Stimulated activated CD4-positive, alpha-beta T cell treated with anti-CD3 and anti-CD28 coated beads, Interleukin-4, amount 100 ng/mL, for 48 hours (primary cell): Measurements from ENCODE around the gene JAM2.
A peak's percentile ranks its signal among the peaks of the same experiment; 100 is the strongest.

Experiments used
- DNase-seq, 2 donors: peaks; one replicate each; pipeline ENCODE4 v3.0.0-alpha.2; 2020; ENCODE audit warnings: low read depth in 2 of 2

JAM2 gene

DNA sequence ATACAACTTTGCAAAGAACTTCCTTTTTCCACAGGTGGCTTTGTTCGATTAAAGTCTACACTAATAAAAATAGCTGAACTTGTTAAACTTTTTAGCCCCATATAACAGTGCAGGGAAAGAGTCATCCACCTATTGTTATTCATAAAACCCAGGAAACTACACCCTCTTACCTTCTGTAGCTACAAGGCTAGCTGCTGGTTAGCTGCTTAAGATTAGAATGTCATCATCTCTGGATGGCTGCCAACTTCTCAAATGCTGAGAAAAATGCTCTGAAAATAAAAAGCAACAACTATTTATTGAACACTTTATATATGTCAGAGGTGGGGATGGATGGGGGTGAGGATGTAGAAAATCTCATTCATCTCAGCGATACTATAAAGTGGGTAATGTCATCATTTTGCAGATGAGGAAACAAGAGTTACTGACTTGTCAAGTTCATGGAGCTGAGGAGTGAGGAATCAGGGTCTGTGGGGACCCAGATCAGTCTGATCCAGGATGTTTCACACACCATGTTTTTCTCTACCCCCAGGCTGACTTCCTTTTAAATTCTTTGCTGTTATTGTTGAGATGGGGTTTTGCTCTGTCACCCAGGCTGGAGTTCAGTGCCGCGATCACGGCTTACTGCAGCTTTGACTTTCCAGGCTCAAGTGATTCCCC lies 78.6 kb downstream of the JAM2 start:
- no peak for DNase-seq

DNA sequence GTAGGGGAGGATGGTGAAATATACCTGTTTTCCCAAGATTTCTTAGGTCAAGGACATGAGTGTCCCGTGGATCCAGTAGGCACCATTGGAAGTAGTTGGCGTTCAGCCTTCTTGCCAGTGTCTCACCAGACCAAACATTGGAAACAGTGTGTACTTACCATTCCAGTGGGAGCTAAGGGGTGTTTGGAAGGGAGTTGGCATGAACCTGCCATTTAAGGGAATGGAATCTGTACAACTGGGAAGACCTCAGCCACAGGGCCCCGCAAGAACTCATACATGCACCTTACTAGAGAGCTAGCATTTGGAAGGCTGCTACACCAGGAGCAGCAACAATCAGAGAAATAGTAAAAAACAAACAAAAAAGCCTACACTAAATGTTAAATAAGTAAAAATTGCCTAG lies 82.9 kb downstream of the JAM2 start:
- no peak for DNase-seq

DNA sequence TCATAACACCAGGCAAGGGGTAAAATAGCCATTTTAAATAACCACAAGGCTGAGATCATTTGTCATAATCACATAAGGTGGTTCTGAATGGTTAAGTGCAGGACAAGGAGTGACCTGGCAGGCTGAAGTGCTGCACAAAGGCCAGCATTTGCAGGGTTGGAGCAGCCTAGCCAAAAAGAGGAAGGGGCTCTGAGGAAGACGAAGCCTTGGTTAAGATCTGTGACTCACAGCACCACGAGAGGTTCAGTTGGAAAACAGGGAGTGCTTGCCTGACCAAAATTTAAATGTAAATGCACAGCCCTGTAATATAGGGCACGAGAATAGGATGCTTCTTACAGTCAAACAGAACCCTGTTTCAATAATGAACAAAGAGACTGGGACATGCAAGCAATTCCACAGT lies 83.6 kb downstream of the JAM2 start:
- no peak for DNase-seq

DNA sequence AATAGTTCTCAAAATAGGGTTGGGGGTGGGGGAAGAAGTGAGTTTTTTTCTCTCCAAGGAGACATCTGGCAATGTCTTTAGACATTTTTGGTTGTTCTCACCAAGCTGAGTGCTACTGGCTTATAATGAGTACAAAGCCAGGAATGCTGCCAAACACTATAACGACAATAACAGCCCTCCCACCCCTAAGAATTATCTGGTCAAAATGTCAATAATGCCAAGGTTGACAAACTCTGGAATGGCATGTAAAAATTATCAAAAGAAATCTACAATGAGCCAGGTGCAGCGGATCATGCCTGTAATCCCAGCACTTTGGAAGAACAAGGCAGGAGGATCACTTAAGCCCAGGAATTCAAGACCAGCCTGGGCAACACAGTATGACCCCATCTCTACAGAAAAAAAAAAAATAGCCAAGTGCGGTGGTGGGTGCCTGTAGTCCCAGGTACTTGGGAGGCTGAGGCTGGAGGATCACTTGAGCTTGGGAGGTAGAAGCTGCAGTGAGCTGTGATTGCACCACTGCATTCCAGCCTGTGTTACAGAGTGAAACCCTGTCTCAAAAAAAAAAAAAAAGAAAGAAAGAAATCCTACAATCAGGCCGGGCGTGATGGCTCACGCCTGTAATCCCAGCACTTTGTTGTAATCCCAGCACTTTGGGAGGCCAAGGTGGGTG lies 93.2 kb downstream of the JAM2 start:
- no peak for DNase-seq

DNA sequence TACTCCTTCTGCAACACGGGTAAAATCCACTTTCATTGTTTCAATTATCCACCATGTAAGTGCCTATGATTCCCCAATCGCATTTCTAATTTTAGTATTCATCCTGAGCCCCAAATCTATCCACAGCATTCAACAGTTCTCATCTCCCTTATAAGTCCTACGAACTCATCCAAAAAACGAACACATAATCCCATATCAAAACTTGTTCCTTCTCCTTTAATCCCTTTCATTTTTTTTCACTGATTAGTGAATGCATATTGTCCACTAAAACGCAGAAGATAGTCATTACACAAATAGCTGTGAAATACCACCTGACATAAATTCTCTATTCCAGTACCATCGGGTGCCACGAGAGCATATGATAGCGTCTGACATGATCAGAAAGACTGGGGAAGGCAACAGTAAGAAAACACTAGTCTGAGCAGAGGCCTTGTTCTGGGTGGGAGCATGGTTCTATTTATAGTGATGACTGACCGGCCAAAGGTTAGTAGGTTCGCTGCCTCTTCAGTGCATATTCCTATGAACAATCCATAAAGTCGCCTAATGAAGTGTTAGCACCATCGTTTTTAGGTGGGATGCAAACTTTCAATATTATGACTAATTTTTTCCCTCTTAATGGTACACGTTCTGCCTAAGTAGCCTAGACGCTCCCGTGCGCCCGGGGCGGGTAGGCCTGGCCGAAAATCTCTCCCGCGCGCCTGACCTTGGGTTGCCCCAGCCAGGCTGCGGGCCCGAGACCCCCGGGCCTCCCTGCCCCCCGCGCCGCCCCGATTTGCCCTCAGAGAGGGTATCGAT lies 95.0 kb downstream of the JAM2 start:
- DNase-seq: peak; percentile 14 to 27

DNA sequence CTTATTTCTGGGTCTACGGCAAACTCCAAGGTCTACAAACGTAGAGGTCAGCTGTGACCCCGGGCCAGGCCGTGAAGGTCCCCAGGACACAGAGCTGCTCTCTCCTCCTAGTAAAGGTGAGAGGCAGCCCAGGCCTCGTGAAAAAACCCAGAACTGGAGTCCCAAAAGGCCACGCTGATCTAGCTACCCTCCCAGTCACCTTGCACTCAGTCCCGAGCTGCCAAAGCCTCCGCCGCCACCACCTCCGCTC lies 95.5 kb downstream of the JAM2 start:
- no peak for DNase-seq

DNA sequence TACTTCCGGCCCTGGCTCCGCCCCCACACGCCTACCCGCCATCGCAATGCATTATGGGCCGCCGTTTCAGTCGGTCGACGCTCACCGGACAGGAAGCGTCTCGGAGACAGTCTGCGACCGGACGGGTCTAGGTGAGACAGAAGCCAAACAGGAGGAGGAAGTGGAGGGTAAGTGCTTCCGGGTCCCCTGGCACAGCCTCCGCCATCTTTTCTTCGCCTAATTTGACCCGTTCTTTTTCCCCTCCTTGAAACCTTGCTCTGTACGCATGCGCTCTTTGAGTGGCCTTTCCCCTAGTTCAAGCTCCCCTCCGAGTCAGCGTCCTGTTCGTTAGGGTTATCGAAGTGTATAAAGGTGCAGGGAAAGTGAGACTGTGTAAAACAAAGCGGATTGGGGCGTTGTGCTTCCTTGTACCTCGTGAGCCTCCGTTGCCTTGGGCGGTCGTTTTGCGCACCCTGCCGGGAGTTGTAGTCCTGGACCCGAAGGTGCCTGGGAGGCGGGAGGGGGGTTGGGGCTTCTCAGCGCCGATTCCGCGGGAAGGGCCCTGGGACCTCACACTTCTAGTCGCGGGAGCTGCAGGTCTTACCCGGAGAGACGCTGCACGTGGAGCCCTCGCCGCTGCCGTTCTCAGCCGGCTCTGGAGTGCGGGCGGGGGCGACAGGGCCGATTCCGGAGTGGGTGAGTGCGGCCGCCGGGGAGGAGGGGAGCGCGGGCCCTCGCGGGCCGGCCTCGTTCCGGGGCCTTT lies 96.0 kb downstream of the JAM2 start, which contains the start of the genes ATP5PF and GABPA:
Gene ATP5PF (minus strand): TSS at position 1 of the 742 bp plus-strand sequence. CDS start 5,110 bp downstream, outside the sequence.
Gene GABPA (plus strand): TSS at position 69 of the 742 bp plus-strand sequence. CDS start 6,627 bp downstream, outside the sequence.
- peak; percentile 97 to 99 for DNase-seq

DNA sequence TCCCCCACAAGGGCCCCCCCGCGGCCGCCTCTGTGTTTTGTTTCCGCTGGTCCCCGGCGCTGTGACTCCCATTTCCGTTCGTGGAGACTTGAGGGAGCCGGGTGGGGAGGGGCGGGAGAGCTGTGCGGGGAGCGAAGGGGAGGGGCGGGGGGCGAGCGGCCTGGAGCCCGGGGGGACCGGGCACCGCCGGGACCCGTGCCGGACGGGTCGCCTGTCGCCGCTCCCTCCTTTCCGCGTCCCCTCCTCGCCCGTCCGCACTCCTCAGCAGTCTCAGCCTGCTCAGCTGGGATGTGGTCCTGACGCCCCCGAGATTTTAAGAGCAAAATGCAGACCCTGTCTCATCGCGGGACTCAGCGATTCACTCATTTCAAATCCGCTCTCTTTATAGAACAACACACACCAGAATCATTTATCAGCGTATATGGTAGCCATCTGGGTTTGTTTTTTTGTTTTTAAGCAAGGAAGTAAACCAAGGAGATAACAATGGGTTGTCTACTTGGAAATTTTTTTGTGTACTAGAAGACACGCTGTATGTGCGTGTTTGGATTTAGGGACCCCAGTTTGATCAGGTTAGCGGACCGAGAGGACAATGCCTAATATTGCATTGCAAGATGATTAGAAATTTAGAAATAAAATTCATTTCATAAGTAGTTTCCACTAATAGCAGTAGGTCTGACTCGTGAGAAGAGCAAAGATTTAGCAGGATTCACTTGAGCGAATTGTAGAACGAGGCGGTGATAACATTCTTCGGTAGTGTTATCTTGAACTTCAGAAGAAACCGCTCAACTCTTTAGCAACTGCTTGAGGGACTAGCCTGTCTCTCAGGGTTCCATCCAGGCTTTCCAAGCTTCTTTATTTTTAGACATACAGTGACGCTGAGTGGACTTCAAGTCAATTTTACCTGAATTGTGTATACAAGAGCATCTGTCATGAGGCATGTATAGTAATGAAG lies 96.9 kb downstream of the JAM2 start:
- peak; percentile 71 to 77 for DNase-seq

DNA sequence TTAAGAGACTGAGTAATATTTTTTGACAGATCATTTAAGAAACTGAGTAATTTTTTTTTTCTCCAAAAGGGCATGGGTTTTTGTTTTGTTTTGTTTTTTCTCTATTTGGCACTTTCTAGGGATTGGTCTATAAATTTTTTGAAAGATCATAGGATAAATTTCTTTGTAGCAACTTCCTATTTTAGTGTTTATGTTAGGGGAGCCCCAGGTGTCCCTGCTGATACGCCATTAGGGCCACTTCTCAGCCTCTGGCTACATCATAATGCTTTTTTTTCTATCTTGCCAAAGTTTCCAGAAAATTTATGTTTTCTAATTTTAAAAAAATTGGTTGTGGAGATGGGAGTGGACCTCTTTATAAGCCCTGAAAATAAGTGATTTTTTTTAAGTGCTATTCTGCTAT lies 98.4 kb downstream of the JAM2 start:
- DNase-seq: no peak

DNA sequence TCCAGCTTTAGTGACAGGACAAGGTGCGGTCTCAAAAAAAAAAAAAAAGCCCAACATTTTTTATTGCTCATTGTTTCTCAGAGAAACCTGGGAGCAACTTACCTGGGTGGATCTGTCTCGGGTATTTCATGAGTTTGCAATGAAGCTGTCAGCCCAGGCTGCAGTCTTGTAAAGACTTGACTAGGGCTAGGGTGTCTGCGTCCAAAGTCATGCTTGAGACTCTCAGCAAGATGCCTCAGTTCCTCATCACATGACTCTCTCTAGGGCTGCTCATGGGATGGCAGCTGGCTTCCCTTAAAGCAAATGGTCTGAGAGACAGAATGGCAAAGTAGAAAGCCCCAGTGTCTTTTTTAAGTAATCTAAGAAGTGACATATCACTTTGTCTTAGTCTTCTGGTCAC lies 103.8 kb downstream of the JAM2 start:
- DNase-seq: no peak

DNA sequence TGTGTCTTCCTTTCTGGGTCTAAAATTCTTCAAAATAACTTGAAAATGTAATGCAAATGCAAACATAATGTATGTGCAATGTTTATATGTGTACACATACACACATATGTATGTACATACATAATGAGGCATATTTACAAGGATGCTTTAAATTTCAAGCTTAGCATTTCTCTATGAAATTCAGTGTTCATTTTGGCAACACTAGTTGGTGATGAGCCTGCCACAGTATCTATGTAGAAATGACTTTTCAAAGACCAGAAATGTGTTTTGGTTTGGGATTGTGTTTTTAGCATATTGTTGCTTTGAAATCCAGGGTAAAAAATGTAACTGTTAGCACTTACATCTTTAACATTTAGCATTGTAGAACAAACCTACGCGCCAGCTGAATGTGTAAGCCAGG lies 105.8 kb downstream of the JAM2 start:
- DNase-seq: no peak

DNA sequence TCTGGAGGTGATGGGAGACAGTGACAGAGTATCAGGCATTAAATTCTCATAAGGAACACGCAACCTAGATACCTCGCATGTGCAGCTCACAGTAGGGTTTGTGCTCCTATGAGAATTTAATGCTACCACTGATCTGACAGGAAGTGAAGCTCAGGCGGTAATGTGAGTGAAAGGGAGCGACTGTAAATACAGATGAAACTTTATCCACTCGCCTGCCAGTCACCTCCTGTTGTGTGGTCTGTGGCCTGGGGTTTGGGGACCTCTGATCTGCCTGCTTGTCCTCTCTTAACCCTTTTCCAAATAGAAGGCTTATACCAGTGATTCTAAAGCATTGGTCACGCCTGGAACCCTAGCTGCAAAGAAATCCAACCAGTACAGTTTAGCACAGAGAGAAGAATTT lies 111.0 kb downstream of the JAM2 start:
- DNase-seq: no peak

DNA sequence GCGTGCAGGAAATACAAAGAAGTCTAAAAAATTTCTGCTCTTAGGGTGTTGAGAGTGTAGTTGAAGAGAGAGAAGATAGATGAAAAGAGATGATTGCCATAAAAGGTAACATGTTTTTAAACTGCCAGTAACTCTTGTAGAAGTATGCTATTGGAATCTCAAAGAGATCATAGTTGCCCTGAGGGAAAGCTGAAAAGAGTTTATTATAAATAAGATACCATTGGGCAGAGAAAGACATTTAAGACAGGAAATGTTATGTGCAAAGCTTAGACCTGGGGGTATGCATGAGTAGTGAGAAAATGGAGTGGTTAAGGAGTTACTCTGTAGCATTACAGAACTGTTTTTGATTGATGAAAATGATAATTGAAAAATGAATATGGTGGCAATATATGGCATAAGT lies 113.4 kb downstream of the JAM2 start:
- DNase-seq: no peak

DNA sequence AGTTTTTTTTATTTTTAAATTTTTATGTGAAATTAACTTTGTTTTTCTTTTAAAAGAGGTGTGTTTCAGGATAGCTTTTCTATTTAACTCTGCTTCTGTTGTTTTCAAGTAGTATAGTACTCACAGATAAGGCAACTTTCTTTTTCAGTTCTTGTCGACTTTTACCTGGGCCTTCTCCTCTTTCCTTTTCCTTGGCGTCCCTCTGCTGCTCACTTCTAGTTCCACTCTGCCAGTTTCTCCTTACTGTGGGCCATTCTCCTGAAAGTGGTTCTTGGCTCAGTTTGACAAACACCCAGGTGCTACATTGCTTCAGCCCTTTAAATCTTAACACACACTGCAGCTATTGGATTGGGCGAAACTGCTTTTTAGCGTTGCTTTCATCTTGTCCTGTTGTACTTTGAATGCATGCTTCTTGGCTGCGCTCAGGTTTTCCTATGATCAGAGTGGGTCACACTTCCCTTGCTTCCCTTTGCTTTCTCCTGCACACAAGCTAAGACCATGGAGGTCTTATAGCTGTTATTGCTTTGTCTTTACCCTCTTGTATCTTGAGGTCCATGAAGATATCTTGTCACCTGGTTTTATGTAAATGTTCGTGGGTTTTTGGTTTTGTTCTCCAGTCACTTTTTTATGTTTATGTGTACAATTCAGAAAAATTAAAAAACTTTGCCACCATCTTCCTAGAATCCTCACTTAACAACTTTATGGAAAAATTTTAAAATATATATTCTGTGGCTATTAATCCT lies 117.3 kb downstream of the JAM2 start:
- DNase-seq: no peak

DNA sequence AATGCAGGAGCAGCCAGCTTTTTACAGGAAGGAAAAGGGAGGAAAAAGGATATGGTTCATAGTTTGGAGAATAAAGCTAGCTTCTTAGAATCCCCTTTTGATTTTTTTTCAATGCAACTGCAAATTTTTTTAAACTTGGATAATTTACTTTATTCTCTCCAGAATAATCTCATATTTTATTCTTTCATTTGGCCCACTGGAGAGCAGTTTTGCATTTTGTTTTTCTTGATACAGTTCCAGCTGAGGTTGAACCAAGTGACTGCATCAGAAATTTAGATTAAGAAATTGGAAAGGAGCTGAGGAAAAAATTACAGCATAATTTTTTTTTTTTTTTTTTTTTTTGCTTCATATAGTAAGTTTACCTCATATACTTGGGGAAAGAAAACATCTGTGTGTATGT lies 118.5 kb downstream of the JAM2 start:
- no peak for DNase-seq

DNA sequence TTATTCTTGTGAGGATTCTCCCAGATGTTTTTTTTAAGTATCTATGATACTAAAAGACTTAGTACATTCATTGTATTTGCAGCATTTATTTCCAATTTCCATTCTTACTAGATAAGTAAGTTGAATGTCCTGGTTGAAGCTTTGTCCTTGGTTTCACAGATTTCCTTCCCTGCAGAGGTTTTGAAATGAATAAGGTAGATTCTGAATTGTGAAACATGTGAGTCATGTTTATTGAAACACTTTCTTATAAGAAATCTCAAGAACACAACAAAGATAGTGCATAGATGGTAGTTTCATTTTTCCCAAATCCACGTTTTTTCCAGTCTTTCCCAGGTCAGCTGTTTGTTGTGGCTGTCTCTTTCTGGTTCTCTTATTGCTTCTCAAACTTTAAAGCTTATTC lies 120.5 kb downstream of the JAM2 start:
- no peak for DNase-seq

DNA sequence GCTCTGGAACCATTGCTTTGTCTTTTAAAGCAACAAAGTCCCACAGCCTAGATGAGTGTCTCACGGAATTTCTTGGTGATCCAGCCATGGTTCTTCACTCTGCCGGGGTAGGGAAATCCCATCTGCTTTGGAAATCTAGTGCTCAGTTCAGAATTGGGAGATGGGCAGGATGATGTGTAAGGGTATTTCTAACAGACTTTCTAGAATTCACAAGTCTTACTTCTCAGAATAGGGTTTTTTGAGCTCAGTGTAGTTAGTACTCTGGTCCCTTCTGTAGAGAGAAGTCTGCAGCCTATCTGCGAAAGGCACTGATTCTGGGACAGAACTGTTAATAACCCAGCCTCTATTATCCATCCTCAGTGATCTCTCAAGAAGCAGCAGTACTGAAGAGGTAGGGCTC lies 121.0 kb downstream of the JAM2 start:
- DNase-seq: no peak

DNA sequence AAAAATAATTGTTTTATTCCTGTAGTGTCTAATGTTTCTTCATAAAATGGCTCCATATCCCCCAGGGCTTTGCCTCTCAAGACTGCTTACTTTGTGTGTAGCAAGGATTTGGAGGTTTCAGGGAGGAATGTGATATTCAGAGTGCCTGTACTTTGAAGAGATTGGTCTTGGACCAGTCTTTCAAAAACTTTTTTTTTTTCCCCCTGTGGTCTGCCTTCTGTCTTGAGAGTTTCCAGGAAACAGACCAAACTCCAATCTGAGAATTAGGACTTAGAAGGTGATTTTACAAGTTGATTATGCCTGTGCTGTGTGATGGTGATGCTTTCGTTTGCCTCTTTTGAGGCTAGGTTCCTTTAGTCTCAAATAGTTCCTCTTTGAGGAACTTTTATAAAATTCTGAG lies 121.6 kb downstream of the JAM2 start:
- DNase-seq: no peak

DNA sequence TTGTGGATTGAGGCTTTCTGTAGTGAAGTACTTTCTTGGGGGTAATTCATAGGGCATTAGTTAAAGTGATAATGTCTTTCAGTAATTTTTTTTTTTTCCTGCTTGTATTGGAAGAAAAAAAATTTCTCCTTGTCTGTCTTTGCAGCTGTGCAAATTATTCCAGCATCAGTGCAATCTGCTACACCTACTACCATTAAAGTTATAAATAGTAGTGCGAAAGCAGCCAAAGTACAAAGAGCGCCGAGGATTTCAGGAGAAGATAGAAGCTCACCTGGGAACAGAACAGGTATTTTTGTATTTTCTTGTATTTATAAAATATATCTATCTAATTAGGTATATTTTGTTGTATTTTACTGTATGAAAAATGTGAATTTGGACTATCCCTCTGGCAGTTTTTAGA lies 125.0 kb downstream of the JAM2 start:
- no peak for DNase-seq
